ENCODE measurements around the gene VPS4A.

Gene VPS4A

DNA sequence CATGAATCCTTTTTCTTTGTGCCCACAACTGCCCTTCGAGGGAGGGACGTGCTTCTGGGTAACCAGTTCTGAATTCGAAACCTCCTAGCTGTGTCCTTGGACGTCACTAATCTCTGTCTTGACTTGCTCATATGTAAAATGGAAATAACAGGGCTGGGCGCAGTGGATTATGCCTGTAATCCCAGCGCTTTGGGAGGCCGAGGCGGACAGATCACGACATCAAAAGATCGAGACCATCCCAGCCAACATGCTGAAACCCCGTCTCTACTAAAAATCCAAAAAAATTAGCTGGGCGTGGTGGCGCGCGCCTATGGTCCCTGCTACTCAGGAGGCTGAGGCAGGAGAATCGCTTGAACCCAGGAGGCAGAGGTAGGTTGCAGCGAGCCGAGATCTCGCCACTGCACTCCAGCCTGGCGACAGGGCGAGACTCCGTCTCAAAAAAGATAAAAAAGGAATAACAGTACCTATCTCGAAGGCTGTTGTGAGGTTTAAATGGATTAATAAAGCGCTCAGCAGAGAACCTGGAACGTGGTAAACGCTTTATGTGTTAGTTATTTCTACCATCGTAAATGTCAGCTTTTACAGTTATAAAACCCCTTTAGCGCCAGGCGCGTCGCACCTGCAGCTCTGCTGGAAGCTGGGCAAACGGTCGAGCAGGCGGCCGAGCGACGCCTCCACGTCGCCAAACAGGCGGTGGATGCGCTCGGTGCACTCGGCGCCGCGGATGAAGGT is 27.6 kb downstream of the VPS4A start:
- H3K79me1 ChIP-seq (ENCODE audit: low read depth, low read length), result peaks cover 14% of the 10 kb centered on the region
- H3K4me1 ChIP-seq (ENCODE audit: control insufficient read depth in 2 of 2, insufficient read depth in 1 of 2, low read depth in 1 of 2, low read length in 2 of 2), result peaks cover 7 to 13% of the 10 kb centered on the region in 2 donors
- H3K14ac ChIP-seq (ENCODE audit: low read length), result peak overlapping the region; percentile 42
- H2AK5ac ChIP-seq (ENCODE audit: low read depth, low read length), result peak overlapping the region; percentile 68
- H2BK5ac ChIP-seq (ENCODE audit: low read length), result peak overlapping the region; percentile 88
- peak overlapping the region; percentile 91 for H3K18ac ChIP-seq (ENCODE audit: low read length)
- H3K27ac ChIP-seq (replicated peaks; ENCODE audit: low read length), result peak overlapping the region; percentile 71
- H3K23ac ChIP-seq (ENCODE audit: low read depth, low read length, poor library complexity), result peak overlapping the region; percentile 97
- H2AFZ ChIP-seq (ENCODE audit: low read length), result peak overlapping the region; percentile 90
- H3K9me3 ChIP-seq (replicated peaks in 1 of 2; ENCODE audit: control insufficient read depth in 2 of 2, insufficient read depth in 1 of 2, low read depth in 1 of 2, low read length in 2 of 2), result no peaks in the 10 kb centered on the region
- DNase-seq (ENCODE audit: low spot score), result no peak
- no CpG with 5 or more reads among the region's 46 CpGs for WGBS, 2 donors (ENCODE audit: extremely low coverage in 2 of 2, insufficient read length in 2 of 2, insufficient replicate concordance in 1 of 2)
- no peak overlapping the region for H4K91ac ChIP-seq (ENCODE audit: low read depth, low read length, poor library complexity)
- peak overlapping the region; percentile 72 to 95 for H3K4me3 ChIP-seq (ENCODE audit: low read length in 2 of 2)
- peak overlapping the region; percentile 87 for H3K4me2 ChIP-seq (ENCODE audit: insufficient read depth, low read length, poor library complexity, severe bottlenecking)
- no peak overlapping the region for H2BK15ac ChIP-seq (ENCODE audit: low read length)
- no peak overlapping the region for H2BK12ac ChIP-seq (ENCODE audit: low read length)
- H4K8ac ChIP-seq (ENCODE audit: low read depth, low read length), result no peak overlapping the region
- no peaks in the 10 kb centered on the region for H3K27me3 ChIP-seq (ENCODE audit: control insufficient read depth in 3 of 3, insufficient read depth in 3 of 3, low read depth in 1 of 3, low read length in 3 of 3)
- H2BK120ac ChIP-seq (ENCODE audit: low read depth, low read length), result no peak overlapping the region
- H3K36me3 ChIP-seq (replicated peaks in 1 of 2; ENCODE audit: control insufficient read depth in 2 of 2, insufficient read depth in 2 of 2, low read length in 2 of 2), result peaks cover 33 to 77% of the 10 kb centered on the region in 2 donors
- H3K9ac ChIP-seq (ENCODE audit: low read depth, low read length, poor library complexity), result peak overlapping the region; percentile 98
- peak overlapping the region; percentile 89 for H3K4ac ChIP-seq (ENCODE audit: low read length)

DNA sequence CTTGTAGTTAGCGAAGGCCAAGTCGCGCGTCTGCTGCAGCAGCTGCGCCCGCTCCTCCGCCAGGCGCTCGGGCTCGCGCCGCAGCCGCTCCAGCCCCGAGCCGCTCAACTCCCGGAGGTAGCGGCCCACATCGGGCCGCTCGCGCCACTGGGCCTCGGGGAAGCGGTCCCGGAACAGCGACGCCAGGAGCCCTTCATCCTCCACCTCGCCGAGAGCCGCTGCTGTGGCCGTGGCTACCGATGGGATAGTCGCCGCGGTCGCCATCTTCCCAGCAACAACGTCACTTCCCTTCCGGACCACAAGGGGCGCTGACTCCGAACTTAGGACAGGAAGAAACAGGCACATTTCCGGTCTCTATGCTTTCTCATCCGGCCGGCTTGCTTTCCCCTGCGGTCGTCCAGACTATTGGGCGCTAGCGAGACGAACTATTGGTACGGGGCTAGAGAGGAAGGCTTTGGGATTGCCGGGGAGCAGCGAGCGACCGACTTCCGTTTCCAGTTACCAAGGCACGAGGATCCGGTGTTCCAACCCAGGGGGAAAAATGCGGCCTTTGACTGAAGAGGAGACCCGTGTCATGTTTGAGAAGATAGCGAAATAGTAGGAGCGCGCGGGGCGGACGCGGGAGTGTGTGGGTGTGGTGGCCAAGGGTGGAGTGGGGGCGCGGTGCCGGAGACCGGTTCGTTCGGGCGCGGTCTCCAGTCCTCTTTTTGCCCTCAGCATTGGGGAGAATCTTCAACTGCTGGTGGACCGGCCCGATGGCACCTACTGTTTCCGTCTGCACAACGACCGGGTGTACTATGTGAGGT is 28.3 kb downstream of the VPS4A start, which contains the start of the genes COG8 and NIP7:
Gene COG8 (minus strand): TSS at position 276 of the 806 bp plus-strand sequence. CDS start 12 bp downstream, at position 264.
Gene NIP7 (plus strand): TSS at position 484 of the 806 bp plus-strand sequence. CDS start 58 bp downstream, at position 542.
- no peak within 1 kb of the TSS for H2BK15ac ChIP-seq (ENCODE audit: low read length)
- peak within 1 kb of the TSS; percentile 89 for H3K4ac ChIP-seq (ENCODE audit: low read length)
- peak within 1 kb of the TSS; percentile 97 for H3K23ac ChIP-seq (ENCODE audit: low read depth, low read length, poor library complexity)
- H3K4me3 ChIP-seq (ENCODE audit: low read length in 2 of 2), result peak within 1 kb of the TSS; percentile 72 to 95
- H3K9me3 ChIP-seq (replicated peaks in 1 of 2; ENCODE audit: control insufficient read depth in 2 of 2, insufficient read depth in 1 of 2, low read depth in 1 of 2, low read length in 2 of 2), result no peaks in the 10 kb centered on the region
- H2AFZ ChIP-seq (ENCODE audit: low read length), result peak within 1 kb of the TSS; percentile 90
- no CpG with 5 or more reads among the region's 77 CpGs for WGBS, 2 donors (ENCODE audit: extremely low coverage in 2 of 2, insufficient read length in 2 of 2, insufficient replicate concordance in 1 of 2)
- peaks cover 26 to 76% of the 10 kb centered on the region in 2 donors for H3K36me3 ChIP-seq (replicated peaks in 1 of 2; ENCODE audit: control insufficient read depth in 2 of 2, insufficient read depth in 2 of 2, low read length in 2 of 2)
- peak; percentile 97 for DNase-seq (ENCODE audit: low spot score)
- peak within 1 kb of the TSS; percentile 71 for H3K27ac ChIP-seq (replicated peaks; ENCODE audit: low read length)
- no peak within 1 kb of the TSS for H2BK12ac ChIP-seq (ENCODE audit: low read length)
- no peak within 1 kb of the TSS for H4K8ac ChIP-seq (ENCODE audit: low read depth, low read length)
- no peaks in the 10 kb centered on the region for H3K27me3 ChIP-seq (ENCODE audit: control insufficient read depth in 3 of 3, insufficient read depth in 3 of 3, low read depth in 1 of 3, low read length in 3 of 3)
- H3K14ac ChIP-seq (ENCODE audit: low read length), result peak within 1 kb of the TSS; percentile 42
- peak within 1 kb of the TSS; percentile 99 for H3K4me2 ChIP-seq (ENCODE audit: insufficient read depth, low read length, poor library complexity, severe bottlenecking)
- no peak within 1 kb of the TSS for H4K91ac ChIP-seq (ENCODE audit: low read depth, low read length, poor library complexity)
- H3K9ac ChIP-seq (ENCODE audit: low read depth, low read length, poor library complexity), result peak within 1 kb of the TSS; percentile 98
- peak within 1 kb of the TSS; percentile 91 for H3K18ac ChIP-seq (ENCODE audit: low read length)
- H2BK120ac ChIP-seq (ENCODE audit: low read depth, low read length), result no peak within 1 kb of the TSS
- H3K79me1 ChIP-seq (ENCODE audit: low read depth, low read length), result peaks cover 14% of the 10 kb centered on the region
- peak within 1 kb of the TSS; percentile 88 for H2BK5ac ChIP-seq (ENCODE audit: low read length)
- H2AK5ac ChIP-seq (ENCODE audit: low read depth, low read length), result peak within 1 kb of the TSS; percentile 68
- H3K4me1 ChIP-seq (ENCODE audit: control insufficient read depth in 2 of 2, insufficient read depth in 1 of 2, low read depth in 1 of 2, low read length in 2 of 2), result peaks cover 7 to 13% of the 10 kb centered on the region in 2 donors

DNA sequence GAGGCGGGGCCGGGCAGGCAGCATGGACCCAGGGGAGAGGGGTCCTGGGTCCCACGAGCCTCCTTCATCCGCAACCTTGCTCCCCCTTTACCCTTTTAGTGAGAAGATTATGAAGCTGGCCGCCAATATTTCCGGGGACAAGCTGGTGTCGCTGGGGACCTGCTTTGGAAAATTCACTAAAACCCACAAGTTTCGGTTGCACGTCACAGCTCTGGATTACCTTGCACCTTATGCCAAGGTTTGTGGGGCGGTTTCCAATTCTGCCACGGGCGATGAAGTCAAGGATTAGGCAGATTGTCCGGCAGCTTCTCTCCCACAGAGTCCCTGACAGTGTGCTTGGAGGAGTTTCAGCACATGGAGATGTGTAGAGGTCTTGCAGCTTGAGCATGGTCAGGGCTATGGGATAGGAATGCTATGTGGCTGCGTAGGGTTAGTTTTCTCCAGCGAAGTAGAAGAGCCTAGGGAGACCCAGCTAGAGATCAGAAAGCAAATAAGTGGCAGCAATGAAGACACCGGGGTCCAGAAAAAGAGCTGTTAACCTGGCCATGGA is 29.0 kb downstream of the VPS4A start:
- no CpG with 5 or more reads among the region's 16 CpGs for WGBS, 2 donors (ENCODE audit: extremely low coverage in 2 of 2, insufficient read length in 2 of 2, insufficient replicate concordance in 1 of 2)
- Histone ChIP-seq H2BK12ac (ENCODE audit: low read length) (no peak overlapping the region), H3K14ac (ENCODE audit: low read length) (no peak overlapping the region), H3K18ac (ENCODE audit: low read length) (peak overlapping the region; percentile 84), H3K9ac (ENCODE audit: low read depth, low read length, poor library complexity) (peak overlapping the region; percentile 92), H2BK15ac (ENCODE audit: low read length) (no peak overlapping the region), H3K27me3 (ENCODE audit: control insufficient read depth in 3 of 3, insufficient read depth in 3 of 3, low read depth in 1 of 3, low read length in 3 of 3) (no peaks in the 10 kb centered on the region), H3K4ac (ENCODE audit: low read length) (no peak overlapping the region), H3K4me2 (ENCODE audit: insufficient read depth, low read length, poor library complexity, severe bottlenecking) (peak overlapping the region; percentile 99), H3K79me1 (ENCODE audit: low read depth, low read length) (peaks cover 14% of the 10 kb centered on the region), H2AK5ac (ENCODE audit: low read depth, low read length) (peak overlapping the region; percentile 65), H3K4me1 (ENCODE audit: control insufficient read depth in 2 of 2, insufficient read depth in 1 of 2, low read depth in 1 of 2, low read length in 2 of 2) (peaks cover 7 to 13% of the 10 kb centered on the region in 2 donors), H3K27ac (replicated peaks; ENCODE audit: low read length) (no peak overlapping the region), H4K91ac (ENCODE audit: low read depth, low read length, poor library complexity) (no peak overlapping the region), H2BK5ac (ENCODE audit: low read length) (no peak overlapping the region), H2AFZ (ENCODE audit: low read length) (peak overlapping the region; percentile 85), H3K23ac (ENCODE audit: low read depth, low read length, poor library complexity) (peak overlapping the region; percentile 47), H4K8ac (ENCODE audit: low read depth, low read length) (no peak overlapping the region), H3K4me3 (ENCODE audit: low read length in 2 of 2) (peak overlapping the region; percentile 72 to 87), H3K36me3 (replicated peaks in 1 of 2; ENCODE audit: control insufficient read depth in 2 of 2, insufficient read depth in 2 of 2, low read length in 2 of 2) (peaks cover 19 to 69% of the 10 kb centered on the region in 2 donors), H2BK120ac (ENCODE audit: low read depth, low read length) (no peak overlapping the region), H3K9me3 (replicated peaks in 1 of 2; ENCODE audit: control insufficient read depth in 2 of 2, insufficient read depth in 1 of 2, low read depth in 1 of 2, low read length in 2 of 2) (no peaks in the 10 kb centered on the region)
- no peak for DNase-seq (ENCODE audit: low spot score)
